HG03097 (cell line): ENCODE measurements around the gene OR10G3.
"Not testable (repeated sequence)": the region's sequence is repeated elsewhere in the genome, so short reads cannot be mapped to it uniquely, and the experiment has no call there.

ENCODE experiments used
- ATAC-seq: cut with Tn5 transposase; IDR thresholded peaks from one replicate; pipeline ENCODE4 v1.9.1; 2021; ENCODE audit not compliant: unreplicated experiment, low FRiP score

OR10G3 gene

GRCh38 chr14:21579976-21580375 lies at the start of gene OR10G3:
OR10G3 (minus strand) TSS chr14:21580076; CDS start chr14:21570744, 9,332 bp downstream.
- ATAC-seq: no peak

GRCh38 chr14:21626491-21627230 lies 46.8 kb upstream of the OR10G3 start:
- no peak for ATAC-seq

- ATAC-seq: no peak
These were observed 37.7 kb upstream of the OR10G3 start for GRCh38 chr14:21617614-21618013.

- ATAC-seq: no peak
These were observed 34.4 kb upstream of the OR10G3 start for GRCh38 chr14:21614240-21614639.

GRCh38 chr14:21612324-21612723 lies 32.4 kb upstream of the OR10G3 start:
- ATAC-seq: no peak

- not testable (repeated sequence) for ATAC-seq
These were observed 22.3 kb upstream of the OR10G3 start for GRCh38 chr14:21602181-21602580.

GRCh38 chr14:21589317-21589716 lies 9.4 kb upstream of the OR10G3 start:
- ATAC-seq: no peak

GRCh38 chr14:21575661-21576060 lies 4.2 kb downstream of the OR10G3 start:
- ATAC-seq: no peak

- ATAC-seq: no peak
These were observed 7.3 kb downstream of the OR10G3 start for GRCh38 chr14:21572604-21573003.

GRCh38 chr14:21558703-21559170 lies 21.1 kb downstream of the OR10G3 start:
- no peak for ATAC-seq

- ATAC-seq: no peak
These were observed 22.6 kb downstream of the OR10G3 start for GRCh38 chr14:21557084-21557901.

- ATAC-seq: no peak
These were observed 23.3 kb downstream of the OR10G3 start for GRCh38 chr14:21556378-21557083.

- ATAC-seq: no peak
These were observed 26.6 kb downstream of the OR10G3 start for GRCh38 chr14:21553266-21553665.

GRCh38 chr14:21544588-21544987 lies 35.3 kb downstream of the OR10G3 start:
- ATAC-seq: not testable (repeated sequence)

- no peak for ATAC-seq
These were observed 35.9 kb downstream of the OR10G3 start for GRCh38 chr14:21543963-21544362.

GRCh38 chr14:21543521-21543960 lies 36.3 kb downstream of the OR10G3 start:
- no peak for ATAC-seq

GRCh38 chr14:21541413-21542074 lies 38.3 kb downstream of the OR10G3 start:
- ATAC-seq: no peak

GRCh38 chr14:21539189-21539940 lies 40.5 kb downstream of the OR10G3 start:
- ATAC-seq: no peak

GRCh38 chr14:21537090-21537424 lies 42.8 kb downstream of the OR10G3 start:
- no peak for ATAC-seq
